ENCODE results near the gene EFNA4.

EFNA4 gene

DNA sequence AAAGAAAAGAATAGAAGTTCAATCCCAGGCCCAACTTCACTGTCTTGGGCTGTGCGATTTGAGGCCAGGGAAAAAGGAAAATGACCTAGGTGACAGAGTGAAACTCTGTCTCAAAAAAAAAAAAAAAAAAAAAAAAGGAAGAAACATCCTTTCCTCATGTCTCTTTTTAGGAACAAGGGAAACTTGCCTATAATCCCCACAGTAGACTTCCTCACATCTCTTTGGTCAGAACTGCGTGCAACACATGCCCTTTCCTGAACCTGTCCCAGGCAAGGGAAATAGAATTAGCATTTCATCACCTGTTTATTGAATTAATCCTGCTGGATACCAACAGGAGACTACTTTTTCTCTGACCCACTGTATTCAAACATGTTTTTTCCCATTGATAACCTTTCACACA lies 27.6 kb upstream of the EFNA4 start:
- H3K27ac ChIP-seq = no peak overlapping the region
- TF ChIP-seq, protein P1, sequence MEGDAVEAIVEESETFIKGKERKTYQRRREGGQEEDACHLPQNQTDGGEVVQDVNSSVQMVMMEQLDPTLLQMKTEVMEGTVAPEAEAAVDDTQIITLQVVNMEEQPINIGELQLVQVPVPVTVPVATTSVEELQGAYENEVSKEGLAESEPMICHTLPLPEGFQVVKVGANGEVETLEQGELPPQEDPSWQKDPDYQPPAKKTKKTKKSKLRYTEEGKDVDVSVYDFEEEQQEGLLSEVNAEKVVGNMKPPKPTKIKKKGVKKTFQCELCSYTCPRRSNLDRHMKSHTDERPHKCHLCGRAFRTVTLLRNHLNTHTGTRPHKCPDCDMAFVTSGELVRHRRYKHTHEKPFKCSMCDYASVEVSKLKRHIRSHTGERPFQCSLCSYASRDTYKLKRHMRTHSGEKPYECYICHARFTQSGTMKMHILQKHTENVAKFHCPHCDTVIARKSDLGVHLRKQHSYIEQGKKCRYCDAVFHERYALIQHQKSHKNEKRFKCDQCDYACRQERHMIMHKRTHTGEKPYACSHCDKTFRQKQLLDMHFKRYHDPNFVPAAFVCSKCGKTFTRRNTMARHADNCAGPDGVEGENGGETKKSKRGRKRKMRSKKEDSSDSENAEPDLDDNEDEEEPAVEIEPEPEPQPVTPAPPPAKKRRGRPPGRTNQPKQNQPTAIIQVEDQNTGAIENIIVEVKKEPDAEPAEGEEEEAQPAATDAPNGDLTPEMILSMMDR (conservative IDR thresholded peaks at IDR 0.05) = no peak

DNA sequence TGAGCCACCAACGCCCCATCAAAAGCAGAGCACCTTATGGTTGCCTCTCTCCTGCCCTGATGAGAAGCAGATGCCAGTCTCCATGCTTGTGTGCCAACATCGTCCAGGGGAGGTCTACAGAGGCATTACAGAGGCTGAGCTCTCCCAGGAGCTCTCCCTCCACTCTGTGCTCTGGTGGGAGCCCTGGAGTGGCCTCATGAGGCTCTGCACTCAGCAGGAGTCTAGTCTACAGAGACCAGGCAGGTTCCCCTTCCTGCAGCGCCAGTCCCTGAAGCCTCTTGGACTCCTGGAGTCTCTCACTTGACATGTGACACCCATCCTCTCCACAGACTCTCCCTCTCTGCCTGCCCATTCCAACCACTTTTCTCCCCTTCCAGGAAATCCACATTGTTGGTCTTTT lies 26.5 kb upstream of the EFNA4 start:
- TF ChIP-seq, protein P1 (conservative IDR thresholded peaks at IDR 0.05) = no peak
- H3K27ac ChIP-seq = no peak overlapping the region

DNA sequence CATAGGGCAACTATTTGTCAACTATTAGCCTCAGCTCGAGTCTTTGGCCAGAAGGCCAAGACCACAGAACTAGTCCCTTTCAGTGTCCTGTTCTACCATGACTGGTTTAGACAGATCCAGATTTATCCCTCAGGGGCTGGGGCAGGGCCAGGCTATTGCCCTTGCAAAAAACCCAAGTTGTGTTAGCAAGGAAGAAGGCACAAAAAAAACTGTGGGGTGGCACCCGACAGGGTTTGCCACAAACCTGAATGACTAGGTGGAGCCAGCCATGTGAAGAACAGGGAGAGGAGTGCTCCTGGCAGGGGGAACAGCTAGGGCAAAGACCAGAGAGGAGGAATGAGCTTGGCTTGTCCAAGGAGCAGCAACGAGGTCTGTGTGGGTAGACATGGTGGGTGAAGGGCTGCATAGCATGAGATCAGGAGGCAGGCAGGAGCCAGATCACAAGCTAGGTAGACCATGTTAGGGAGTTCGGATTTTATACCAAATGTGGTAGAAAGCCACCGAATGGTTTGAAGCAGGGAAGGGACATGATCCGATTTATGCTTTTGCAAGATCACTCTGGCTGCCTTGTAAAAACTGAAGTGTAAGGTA lies 25.6 kb upstream of the EFNA4 start:
- TF ChIP-seq, protein P1 (conservative IDR thresholded peaks at IDR 0.05) = no peak
- peak overlapping the region; percentile 60 for H3K27ac ChIP-seq

DNA sequence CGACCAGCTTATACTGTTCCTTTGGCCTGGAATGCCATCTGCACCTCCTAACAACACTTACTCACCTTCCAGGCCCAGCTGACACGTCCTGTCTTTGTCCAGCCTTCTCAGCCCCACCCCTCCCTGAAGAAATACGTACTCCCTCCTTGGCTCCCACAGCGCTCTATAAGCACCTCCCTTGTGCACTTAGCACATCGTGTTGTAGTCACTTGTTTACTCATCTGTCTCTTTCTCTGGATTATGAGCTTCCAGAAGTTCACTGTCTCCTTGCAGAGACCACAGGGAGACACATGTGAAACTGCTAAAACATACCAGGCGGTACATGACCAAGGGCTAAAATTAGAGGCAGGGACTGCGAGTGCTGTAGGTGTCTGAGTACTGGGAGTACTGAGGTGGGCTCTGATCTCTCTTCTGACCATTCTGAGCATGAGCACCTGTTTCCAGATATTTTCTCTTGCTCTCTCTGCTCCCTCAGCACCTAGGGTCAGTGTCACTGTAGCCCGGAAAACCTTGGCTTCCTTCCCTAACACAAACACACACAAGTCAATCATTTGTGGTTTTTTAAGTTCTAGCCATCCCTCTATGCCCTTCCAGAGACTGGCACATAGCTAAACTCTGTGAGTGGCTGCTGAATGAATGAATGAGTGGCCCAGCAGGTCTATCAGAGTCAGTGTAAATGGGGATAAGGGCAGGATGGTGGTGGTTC lies 24.8 kb upstream of the EFNA4 start:
- H3K27ac ChIP-seq = peak overlapping the region; percentile 60
- TF ChIP-seq, protein P1 (conservative IDR thresholded peaks at IDR 0.05) = no peak

DNA sequence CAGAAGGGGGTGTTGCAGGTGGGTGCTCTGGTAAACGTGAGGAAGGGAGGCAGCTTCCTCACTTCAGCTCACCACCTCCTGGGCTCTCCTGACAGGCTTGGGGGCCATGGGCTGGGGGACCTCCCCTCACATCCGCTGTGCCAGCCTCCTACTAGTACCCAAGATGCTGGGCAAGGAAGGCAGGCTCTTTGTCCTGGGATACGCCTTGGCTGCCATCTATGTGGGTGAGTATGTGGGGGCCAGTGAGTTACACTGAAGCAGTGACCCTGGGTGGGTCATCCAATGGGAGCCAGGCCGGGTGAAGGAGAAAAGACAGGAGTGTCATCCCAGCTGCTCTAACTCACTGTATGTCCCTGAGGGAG lies 24.3 kb upstream of the EFNA4 start:
- TF ChIP-seq, protein P1 (conservative IDR thresholded peaks at IDR 0.05) = no peak
- H3K27ac ChIP-seq = peak overlapping the region; percentile 60

DNA sequence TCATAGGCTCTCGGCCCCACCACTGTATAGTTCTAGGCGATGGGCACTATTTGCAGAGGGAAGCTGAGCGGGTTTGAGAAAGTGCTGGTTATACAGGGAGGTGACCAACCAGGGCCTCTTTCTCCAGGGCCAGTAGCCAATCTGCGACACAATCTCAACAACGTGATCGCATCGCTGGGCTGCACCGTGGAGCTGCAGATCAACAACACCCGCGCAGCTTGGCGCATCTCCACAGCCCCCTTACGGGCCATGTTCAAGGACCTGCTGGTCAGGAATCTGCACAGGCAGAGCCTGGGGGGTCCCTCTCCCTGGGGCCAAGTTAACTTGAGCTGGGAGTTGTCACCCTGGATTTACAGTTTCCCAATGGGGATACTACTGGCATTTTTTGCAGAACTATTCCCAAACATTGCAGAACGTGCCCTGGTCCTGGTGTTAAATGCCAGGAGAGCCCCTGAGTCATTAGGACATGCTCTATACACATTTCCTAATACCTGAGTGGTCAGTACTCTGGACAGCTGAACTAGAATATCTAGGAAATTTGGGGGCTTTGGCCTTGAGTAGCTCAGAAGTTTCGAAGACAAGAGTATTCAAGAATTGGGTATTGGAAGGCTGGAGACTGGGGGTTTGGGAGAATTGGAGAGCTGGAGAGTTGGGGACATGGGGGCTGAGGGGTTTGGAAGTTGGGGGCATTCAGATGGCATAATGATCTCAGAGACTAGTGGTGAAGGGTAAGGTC lies 23.0 kb upstream of the EFNA4 start:
- no peak overlapping the region for H3K27ac ChIP-seq
- TF ChIP-seq, protein P1 (conservative IDR thresholded peaks at IDR 0.05) = no peak

DNA sequence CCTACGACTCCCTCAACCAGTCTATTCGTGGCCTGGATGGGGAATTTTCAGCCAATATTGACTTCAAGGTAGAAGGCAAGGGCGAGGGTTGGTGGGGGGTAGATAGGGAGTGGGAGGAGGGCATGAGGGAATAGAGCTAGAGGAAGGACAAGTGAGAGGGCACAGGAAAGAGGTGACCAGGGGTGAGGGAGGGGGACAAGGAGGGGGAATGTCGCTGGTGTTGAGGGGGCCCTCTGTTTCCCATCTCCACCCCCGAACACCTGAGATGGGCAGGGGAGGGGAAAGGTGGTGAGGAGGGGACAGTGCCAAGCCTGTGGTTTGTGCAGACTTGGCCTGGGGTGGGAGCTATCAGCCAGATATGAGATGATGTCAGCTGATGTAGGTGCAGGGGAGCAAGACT lies 20.8 kb upstream of the EFNA4 start:
- H3K27ac ChIP-seq = no peak overlapping the region
- TF ChIP-seq, protein P1 (conservative IDR thresholded peaks at IDR 0.05) = no peak

Data from VCaP (cell line).